Measurements from ENCODE around the gene CA10. TPM values are rescaled to one million over a fixed set of nuclear protein-coding genes. Genes with fewer than 3 reads are reported as not detected.

CA10 gene
- total RNA-seq, 1 experiment from 2014 or later, result 0.46 TPM

DNA sequence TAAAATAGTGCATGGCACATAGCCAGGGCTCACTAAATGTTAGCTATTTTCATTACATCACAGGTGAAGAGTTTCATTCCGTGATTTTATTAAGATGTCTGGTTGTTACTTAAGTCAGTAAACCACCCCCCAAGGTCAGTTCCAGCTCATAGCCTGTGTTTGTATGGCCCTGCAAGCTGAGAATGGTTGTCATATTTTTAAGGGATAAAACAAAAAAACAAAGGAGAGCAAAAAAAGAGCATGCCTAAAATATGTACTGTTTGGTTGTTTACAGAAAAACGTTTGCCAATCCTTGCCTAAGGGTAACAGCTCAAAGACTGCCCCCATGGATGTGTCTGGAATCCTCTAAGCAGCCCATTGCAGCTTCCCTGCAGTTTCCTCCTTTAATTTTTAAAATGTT is 329.6 kb downstream of the CA10 start:
- H3K23me2 ChIP-seq (ENCODE audit: insufficient read length, low read depth, low read length, poor library complexity, severe bottlenecking), result no peaks in the 10 kb centered on the region
- H3K4me1 ChIP-seq (ENCODE audit: insufficient read depth, low read length), result no peaks in the 10 kb centered on the region
- no peaks in the 10 kb centered on the region for H3K79me1 ChIP-seq (ENCODE audit: insufficient read depth, low read depth, low read length, poor library complexity, severe bottlenecking)
- no peak overlapping the region for H4K5ac ChIP-seq (ENCODE audit: insufficient read length, low read depth, low read length)
- no peak for DNase-seq
- no peaks in the 10 kb centered on the region for H3K9me3 ChIP-seq (ENCODE audit: control insufficient read depth, low read depth, low read length)
- no peaks in the 10 kb centered on the region for H4K20me1 ChIP-seq (ENCODE audit: control insufficient read depth, insufficient read depth, insufficient read length)
- no peak overlapping the region for H3K14ac ChIP-seq (ENCODE audit: insufficient read depth, low read length)
- H2BK12ac ChIP-seq (ENCODE audit: insufficient read length, low read depth, low read length), result no peak overlapping the region
- no peak overlapping the region for H3K27ac Mint-ChIP-seq
- TF ChIP-seq, protein P1, sequence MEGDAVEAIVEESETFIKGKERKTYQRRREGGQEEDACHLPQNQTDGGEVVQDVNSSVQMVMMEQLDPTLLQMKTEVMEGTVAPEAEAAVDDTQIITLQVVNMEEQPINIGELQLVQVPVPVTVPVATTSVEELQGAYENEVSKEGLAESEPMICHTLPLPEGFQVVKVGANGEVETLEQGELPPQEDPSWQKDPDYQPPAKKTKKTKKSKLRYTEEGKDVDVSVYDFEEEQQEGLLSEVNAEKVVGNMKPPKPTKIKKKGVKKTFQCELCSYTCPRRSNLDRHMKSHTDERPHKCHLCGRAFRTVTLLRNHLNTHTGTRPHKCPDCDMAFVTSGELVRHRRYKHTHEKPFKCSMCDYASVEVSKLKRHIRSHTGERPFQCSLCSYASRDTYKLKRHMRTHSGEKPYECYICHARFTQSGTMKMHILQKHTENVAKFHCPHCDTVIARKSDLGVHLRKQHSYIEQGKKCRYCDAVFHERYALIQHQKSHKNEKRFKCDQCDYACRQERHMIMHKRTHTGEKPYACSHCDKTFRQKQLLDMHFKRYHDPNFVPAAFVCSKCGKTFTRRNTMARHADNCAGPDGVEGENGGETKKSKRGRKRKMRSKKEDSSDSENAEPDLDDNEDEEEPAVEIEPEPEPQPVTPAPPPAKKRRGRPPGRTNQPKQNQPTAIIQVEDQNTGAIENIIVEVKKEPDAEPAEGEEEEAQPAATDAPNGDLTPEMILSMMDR (conservative IDR thresholded peaks at IDR 0.05), result no peak
- H3K27me3 ChIP-seq (ENCODE audit: insufficient read depth, low read length), result no peaks in the 10 kb centered on the region
- no peak overlapping the region for H2BK15ac ChIP-seq (ENCODE audit: low read depth, low read length)
- H2BK5ac ChIP-seq (ENCODE audit: insufficient read length, low read length), result no peak overlapping the region
- no peaks in the 10 kb centered on the region for H3K9me3 Mint-ChIP-seq
- H3K79me2 ChIP-seq (ENCODE audit: insufficient read depth, low read length), result no peaks in the 10 kb centered on the region
- no peak overlapping the region for H2BK20ac ChIP-seq (ENCODE audit: low read depth, low read length, poor library complexity, severe bottlenecking)
- H3K4me3 Mint-ChIP-seq, result no peak overlapping the region
- H4K91ac ChIP-seq (ENCODE audit: insufficient read length, low read depth, low read length), result no peak overlapping the region
- peaks cover 9 to 15% of the 10 kb centered on the region in 2 experiments for H3K4me1 Mint-ChIP-seq
- no peak overlapping the region for H3K18ac ChIP-seq (ENCODE audit: insufficient read length, low read depth, low read length)
- H4K8ac ChIP-seq (replicated peaks; ENCODE audit: insufficient read length, low read depth, low read length), result no peak overlapping the region
- no peak overlapping the region for H2AK5ac ChIP-seq (ENCODE audit: insufficient read length, low read length)
- H3K36me3 Mint-ChIP-seq (ENCODE audit: insufficient read depth in 1 of 3, low read depth in 3 of 3), result no peaks in the 10 kb centered on the region
- H3K9ac ChIP-seq (ENCODE audit: extremely low read depth, insufficient read length, low read length), result no peak overlapping the region
- no peak overlapping the region for H2AFZ ChIP-seq (ENCODE audit: low read length)
- H3K23ac ChIP-seq (ENCODE audit: insufficient read length, low read depth, low read length), result no peak overlapping the region
- H3K4me2 ChIP-seq (ENCODE audit: insufficient read depth, insufficient read length, low read length), result no peak overlapping the region
- H3T11ph ChIP-seq (ENCODE audit: low read length), result no peak overlapping the region
- H2BK120ac ChIP-seq (ENCODE audit: low read depth, low read length, poor library complexity, severe bottlenecking), result no peak overlapping the region
- no peak overlapping the region for H3K27ac ChIP-seq (ENCODE audit: insufficient read length, low read depth, low read length)
- no peak overlapping the region for H3K4ac ChIP-seq (ENCODE audit: low read depth, low read length)
- H3K56ac ChIP-seq (ENCODE audit: insufficient read length, low read depth, low read length), result no peak overlapping the region
- no peaks in the 10 kb centered on the region for H3K27me3 Mint-ChIP-seq (ENCODE audit: low read depth)
- WGBS (ENCODE audit: extremely low coverage, insufficient read length, low lambda C conversion rate), result no CpG with 5 or more reads among the region's 2 CpGs

All from H9 (cell line).